HG03060 (cell line): ENCODE measurements around the gene FGF12.

Experiments
- ATAC-seq: cut with Tn5 transposase; IDR thresholded peaks from one replicate; pipeline ENCODE4 v1.9.1; 2021; ENCODE audit warnings: low read depth, moderate number of reproducible peaks; ENCODE audit not compliant: unreplicated experiment

FGF12 gene

GRCh38 chr3:192220915-192221314, 506.4 kb downstream of the FGF12 start:
- ATAC-seq = no peak

GRCh38 chr3:192219926-192220325, 507.4 kb downstream of the FGF12 start:
- ATAC-seq = no peak

GRCh38 chr3:192216067-192216466, 511.3 kb downstream of the FGF12 start:
- no peak for ATAC-seq

- ATAC-seq = no peak
Observed at GRCh38 chr3:192212979-192213378, 514.4 kb downstream of the FGF12 start.

- ATAC-seq = peak; percentile 47
Observed at GRCh38 chr3:192212335-192212734, 515.0 kb downstream of the FGF12 start.

- ATAC-seq = no peak
Observed at GRCh38 chr3:192207651-192208050, 519.7 kb downstream of the FGF12 start.

GRCh38 chr3:192207239-192207638, 520.1 kb downstream of the FGF12 start:
- no peak for ATAC-seq

GRCh38 chr3:192194085-192194484, 533.3 kb downstream of the FGF12 start:
- ATAC-seq = no peak

- ATAC-seq = peak; percentile 59
Observed at GRCh38 chr3:192188218-192188835, 539.0 kb downstream of the FGF12 start.

GRCh38 chr3:192187485-192188051, 539.8 kb downstream of the FGF12 start:
- no peak for ATAC-seq

GRCh38 chr3:192186498-192186897, 540.8 kb downstream of the FGF12 start:
- no peak for ATAC-seq

GRCh38 chr3:192186045-192186444, 541.3 kb downstream of the FGF12 start:
- ATAC-seq = no peak

- no peak for ATAC-seq
Observed at GRCh38 chr3:192183109-192183508, 544.2 kb downstream of the FGF12 start.

- ATAC-seq = no peak
Observed at GRCh38 chr3:192181151-192181550, 546.2 kb downstream of the FGF12 start.

- no peak for ATAC-seq
Observed at GRCh38 chr3:192177383-192177782, 550.0 kb downstream of the FGF12 start.

GRCh38 chr3:192174283-192174682, 553.1 kb downstream of the FGF12 start:
- ATAC-seq = no peak

GRCh38 chr3:192171213-192171612, 556.1 kb downstream of the FGF12 start:
- ATAC-seq = no peak

- no peak for ATAC-seq
Observed at GRCh38 chr3:192170659-192171058, 556.7 kb downstream of the FGF12 start.

GRCh38 chr3:192170031-192170430, 557.3 kb downstream of the FGF12 start:
- no peak for ATAC-seq

GRCh38 chr3:192169332-192169915, 557.9 kb downstream of the FGF12 start:
- ATAC-seq = no peak

- no peak for ATAC-seq
Observed at GRCh38 chr3:192168202-192168601, 559.1 kb downstream of the FGF12 start.

- ATAC-seq = no peak
Observed at GRCh38 chr3:192165552-192165951, 561.8 kb downstream of the FGF12 start.
